Fibroblast of the aortic adventitia (primary cell): ENCODE results near the gene VAV1. TPM values are rescaled to one million over a fixed set of nuclear protein-coding genes. Genes with fewer than 3 reads are reported as not detected.
"Not testable (repeated sequence)": the region's sequence is repeated elsewhere in the genome, so short reads cannot be mapped to it uniquely, and the experiment has no call there.

ENCODE experiments used
- DNase-seq: peaks from one replicate; pipeline ENCODE4 v3.0.0-alpha.2; 2010; ENCODE audit warnings: low read depth
- H3K4me3 ChIP-seq: 2 replicates; pipeline ENCODE4 v1.5.1; 2011; ENCODE audit warnings: low read depth, mild to moderate bottlenecking, control low read depth, low read length, moderate library complexity
- CTCF ChIP-seq: IDR thresholded peaks from 2 replicates; pipeline ENCODE4 v1.5.1; 2011; ENCODE audit warnings: mild to moderate bottlenecking, low read length, control low read depth, inconsistent platforms; ENCODE audit not compliant: insufficient read depth
- total RNA-seq: library from RNA; depleted of rRNA; stranded (reverse); fragments of >200 nt; gene quantifications from 2 replicates; pipeline ENCODE4 v1.2.3, GENCODE V29; 2012; ENCODE audit warnings: low replicate concordance

The VAV1 gene
- total RNA-seq, 1 donor, result not detected

DNA sequence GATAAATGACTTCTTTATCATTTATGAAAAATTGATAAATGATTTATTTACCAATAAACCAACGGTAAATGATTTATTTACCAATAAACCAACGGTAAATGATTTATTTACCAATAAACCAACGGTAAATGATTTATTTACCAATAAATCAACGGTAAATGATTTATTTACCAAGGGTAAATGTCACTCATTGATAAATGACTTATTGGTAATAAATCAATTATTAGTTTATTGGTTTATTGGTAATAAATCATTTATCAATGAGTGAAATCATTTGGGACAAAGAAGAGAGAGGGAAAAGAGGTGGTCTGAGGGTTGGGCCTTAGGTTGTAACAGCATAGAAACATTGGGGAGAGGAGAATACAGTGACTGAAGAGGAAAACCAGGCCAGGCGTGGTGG is 21.5 kb downstream of the VAV1 start:
- TF ChIP-seq CTCF, result no peak
- H3K4me3 ChIP-seq, result no peak overlapping the region
- no peak for DNase-seq

DNA sequence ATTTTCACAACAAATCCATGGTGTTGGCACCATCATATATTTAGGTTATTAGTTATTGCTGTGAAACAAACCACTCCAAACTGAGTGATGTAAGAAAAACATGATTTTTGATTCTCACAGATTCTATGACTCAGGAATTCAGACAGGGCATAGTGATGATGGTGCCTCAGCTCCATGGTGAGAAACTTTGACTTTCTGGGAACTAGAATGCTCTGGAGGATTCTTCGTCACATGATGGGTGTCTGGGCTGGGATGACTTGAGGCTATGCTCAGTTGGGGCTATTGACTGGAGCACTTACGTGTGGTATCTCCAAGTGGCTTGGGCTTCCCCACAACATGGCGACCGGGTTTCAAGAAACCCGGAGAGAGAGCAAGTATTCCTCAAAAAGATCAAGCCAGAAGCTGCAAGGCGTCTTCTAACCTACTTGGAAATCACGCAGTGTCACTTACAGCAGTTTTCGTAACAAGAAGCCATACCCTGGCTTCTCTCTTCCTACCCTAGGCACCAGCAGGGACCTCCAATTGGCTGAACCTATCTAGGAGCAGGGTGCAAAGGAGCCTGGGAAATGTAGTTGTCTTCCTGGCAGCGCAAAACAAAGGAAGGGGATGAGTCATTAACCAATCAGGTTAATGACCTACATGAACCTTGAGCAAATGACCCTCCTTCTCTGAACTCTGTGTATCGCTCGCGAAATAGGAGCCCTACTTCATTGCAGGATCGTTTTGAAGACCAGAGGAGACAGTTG is 22.4 kb downstream of the VAV1 start:
- H3K4me3 ChIP-seq, result no peak overlapping the region
- DNase-seq, result no peak
- TF ChIP-seq CTCF, result no peak

- no peak overlapping the region for H3K4me3 ChIP-seq
- DNase-seq, result no peak
- TF ChIP-seq CTCF, result no peak
Measured at GRCh38 chr19:6796278-6796677, 23.8 kb downstream of the VAV1 start.

GRCh38 chr19:6797646-6798045 is 25.1 kb downstream of the VAV1 start:
- no peak overlapping the region for H3K4me3 ChIP-seq
- no peak for DNase-seq
- TF ChIP-seq CTCF, result no peak

DNA sequence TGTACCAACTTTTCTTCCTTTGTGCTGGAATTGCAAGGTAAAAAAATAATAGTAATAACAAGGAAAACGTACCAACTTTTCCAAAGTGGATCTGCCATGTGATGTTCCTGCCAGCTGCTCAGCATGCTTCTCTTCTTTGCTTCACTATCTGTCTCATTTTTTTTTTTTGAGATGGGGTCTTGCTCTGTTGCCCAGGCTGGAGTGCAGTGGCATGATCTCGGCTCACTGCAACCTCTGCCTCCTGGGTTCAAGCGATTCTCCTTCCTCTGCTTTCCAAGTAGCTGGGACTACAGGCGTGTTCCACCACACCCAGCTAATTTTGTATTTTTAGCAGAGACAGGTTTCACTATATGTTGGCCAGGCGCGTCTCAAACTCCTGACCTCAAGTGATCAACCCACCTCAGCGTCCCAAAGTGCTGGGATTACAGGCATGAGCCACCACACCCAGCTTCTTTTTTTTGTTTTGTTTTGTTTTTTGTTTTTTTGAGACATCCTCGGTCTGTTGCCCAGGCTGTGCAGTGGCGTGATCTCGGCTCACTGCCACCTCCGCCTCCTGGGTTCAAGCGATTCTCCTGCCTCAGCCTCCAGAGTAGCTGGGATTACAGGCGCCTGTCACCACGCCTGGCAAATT is 27.8 kb downstream of the VAV1 start:
- not testable (repeated sequence) for H3K4me3 ChIP-seq, DNase-seq

DNA sequence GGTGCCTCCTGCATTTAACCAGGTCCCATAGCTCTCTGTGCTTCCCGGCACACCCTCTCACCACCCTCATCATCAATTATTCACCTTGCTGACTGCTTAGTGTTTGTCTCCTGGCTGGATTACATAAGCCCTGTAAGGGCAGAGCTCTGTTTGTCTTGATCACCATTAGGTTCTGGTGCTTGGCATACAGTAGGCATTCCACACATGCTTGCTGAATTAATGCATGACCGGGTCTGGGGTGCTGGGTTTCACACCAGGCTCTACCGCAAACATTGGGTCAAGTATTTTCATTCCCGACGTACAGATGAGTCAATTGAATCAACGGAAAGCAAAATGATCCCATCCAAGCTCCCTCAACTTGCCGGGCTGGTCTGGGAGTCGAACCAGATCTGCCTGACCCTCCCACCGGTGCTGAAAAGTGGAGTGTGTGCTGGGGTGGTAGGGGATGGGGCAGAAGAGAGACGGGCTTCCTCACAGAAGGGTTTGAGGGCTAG is 28.5 kb downstream of the VAV1 start:
- H3K4me3 ChIP-seq, result no peak overlapping the region
- peak; percentile 43 for DNase-seq
- TF ChIP-seq CTCF, result no peak

GRCh38 chr19:6801485-6802086 is 29.1 kb downstream of the VAV1 start:
- DNase-seq, result no peak
- H3K4me3 ChIP-seq, result no peak overlapping the region
- no peak for TF ChIP-seq CTCF
